A673 (cell line): Measurements from ENCODE around the gene PTCRA. TPM values are rescaled to one million over a fixed set of nuclear protein-coding genes. Genes with fewer than 3 reads are reported as not detected.

Experiments used
- BruUV-seq: library from RNA; stranded (reverse); fragments of 400-500 nt; replicated peaks from 2 replicates; lab custom pipeline; 2021; lab: Mats Ljungman, UMichigan
- CTCF ChIA-PET: fragments of 300-600 bp; sonication (Branson Sonifier 250); formaldehyde crosslinking; loops from one replicate; lab custom pipeline; 2022; ENCODE audit warnings: antibody characterized with exemption; lab: Charles Lee
- POLR2A ChIA-PET: fragments of 300-600 bp; sonication (Branson Sonifier 250); formaldehyde crosslinking; loops from one replicate; lab custom pipeline; 2022; ENCODE audit warnings: antibody characterized with exemption; ENCODE audit not compliant: low non-redundant PET; lab: Charles Lee
- DNase-seq: peaks from one replicate; pipeline ENCODE4 v3.0.0-alpha.2; 2015; ENCODE audit warnings: low spot score
- H3K27ac ChIP-seq: fragments of 200-600 bp; sonication (generic); 2 replicates; pipeline ENCODE4 v1.5.1; 2016; ENCODE audit warnings: mixed run types, low read depth, mild to moderate bottlenecking, mixed read lengths, antibody characterized with exemption, low read length; ENCODE audit not compliant: poor library complexity, severe bottlenecking
- H3K27me3 ChIP-seq: fragments of 200-600 bp; sonication (generic); replicated peaks from 2 replicates; pipeline ENCODE4 v1.6.1; 2017; ENCODE audit warnings: mixed run types, low read depth, mild to moderate bottlenecking, mixed read lengths, antibody characterized with exemption, low read length; ENCODE audit not compliant: insufficient read depth, poor library complexity
- H3K36me3 ChIP-seq: fragments of 200-600 bp; sonication (generic); 2 replicates; pipeline ENCODE4 v1.6.1; 2016; ENCODE audit warnings: mixed run types, mild to moderate bottlenecking, mixed read lengths, antibody characterized with exemption, low read length; ENCODE audit not compliant: insufficient read depth, poor library complexity, severe bottlenecking
- H3K4me1 ChIP-seq: fragments of 200-600 bp; sonication (generic); 2 replicates; pipeline ENCODE4 v1.6.1; 2017; ENCODE audit warnings: mixed run types, mild to moderate bottlenecking, mixed read lengths, antibody characterized with exemption, low read length; ENCODE audit not compliant: insufficient read depth, poor library complexity, severe bottlenecking
- H3K4me3 ChIP-seq: fragments of 200-600 bp; sonication (generic); 2 replicates; pipeline ENCODE4 v1.5.1; 2016; ENCODE audit warnings: low read depth, mixed run types, mild to moderate bottlenecking, mixed read lengths, low read length; ENCODE audit not compliant: poor library complexity, severe bottlenecking
- H3K9me3 ChIP-seq: fragments of 200-600 bp; sonication (generic); 2 replicates; pipeline ENCODE4 v1.6.1; 2016; ENCODE audit warnings: mixed run types, low read depth, mild to moderate bottlenecking, mixed read lengths, antibody characterized with exemption, low read length; ENCODE audit not compliant: poor library complexity, severe bottlenecking
- CTCF ChIP-seq: fragments of 300-800, 200-600 bp; sonication (generic); conservative IDR thresholded peaks from 2 replicates; pipeline ENCODE4 v1.5.1; 2017; ENCODE audit warnings: low read depth, mild to moderate bottlenecking, antibody characterized with exemption, low read length, moderate library complexity, mixed read lengths
- EZH2 ChIP-seq: fragments of 200-600 bp; sonication (generic); IDR thresholded peaks from 2 replicates; pipeline ENCODE4 v1.6.1; 2017; ENCODE audit warnings: borderline replicate concordance, low read depth, mild to moderate bottlenecking, mixed read lengths, antibody characterized with exemption, low read length; ENCODE audit not compliant: poor library complexity, severe bottlenecking
- intact Hi-C: fragments of 100-400 bp; cut with micrococcal nuclease; formaldehyde crosslinking; loops from one replicate; pipeline ENCODE4 v1.10.0; 2022; ENCODE audit not compliant: unreplicated experiment
- total RNA-seq: library from RNA; stranded (reverse); gene quantifications from 2 replicates; pipeline ENCODE4 v1.2.3, GENCODE V29; 2021

Gene PTCRA
- total RNA-seq, 1 experiment from 2014 or later, result not detected

GRCh38 chr6:42873313-42873712 is 42.5 kb upstream of the PTCRA start:
- H3K9me3 ChIP-seq, result no peaks in the 10 kb centered on the region
- no peaks in the 10 kb centered on the region for H3K27me3 ChIP-seq
- no peak overlapping the region for H3K4me3 ChIP-seq
- POLR2A ChIA-PET, result no interaction called here
- no TSS peak for BruUV-seq
- H3K36me3 ChIP-seq, result no peaks in the 10 kb centered on the region
- intact Hi-C loops, result loop anchor here (10.0 kb wide), 1 partner anchor 299 kb away; no protein-coding TSS in a partner anchor
- no peaks in the 10 kb centered on the region for H3K4me1 ChIP-seq
- CTCF ChIA-PET, result no interaction called here
- no peak for DNase-seq
- no peak for TF ChIP-seq EZH2
- no peak for TF ChIP-seq CTCF
- H3K27ac ChIP-seq, result no peak overlapping the region

- no peak for TF ChIP-seq EZH2
- TF ChIP-seq CTCF, result no peak
- intact Hi-C loops, result loop anchor here (1.0 to 10.0 kb wide), 6 partner anchors 90 to 661 kb away; partner anchors contain the start of genes MRPS10 and TBCC
- ChIA-PET CTCF (interaction anchor here (1.0 to 1.9 kb wide), 2 partner anchors 97 to 216 kb away, joined by 3 to 9 read pairs; no protein-coding TSS in a partner anchor), POLR2A (interaction anchor here (0.7 kb wide), 1 partner anchor 297 kb away, joined by 3 read pairs; no protein-coding TSS in a partner anchor)
- Histone ChIP-seq H3K27me3 (no peaks in the 10 kb centered on the region), H3K27ac (no peak overlapping the region), H3K9me3 (no peaks in the 10 kb centered on the region), H3K4me3 (no peak overlapping the region), H3K4me1 (peaks cover 3% of the 10 kb centered on the region), H3K36me3 (peaks cover 7% of the 10 kb centered on the region)
- BruUV-seq, result no TSS peak
- no peak for DNase-seq
Measured at GRCh38 chr6:42877695-42878094, 38.2 kb upstream of the PTCRA start.

GRCh38 chr6:42879372-42880239 is 36.2 kb upstream of the PTCRA start, which contains the start of gene RPL7L1:
TSS of gene RPL7L1 (plus strand) at chr6:42879616. CDS start at chr6:42879911, 295 bp downstream.
- POLR2A ChIA-PET, result interaction anchor here (0.6 kb wide), 1 partner anchor 160 kb away, joined by 3 read pairs; no protein-coding TSS in a partner anchor
- TSS peak; percentile 81 for BruUV-seq
- Histone ChIP-seq H3K4me3 (peak within 1 kb of the TSS; percentile 70), H3K36me3 (peaks cover 26% of the 10 kb centered on the region), H3K27me3 (no peaks in the 10 kb centered on the region), H3K9me3 (no peaks in the 10 kb centered on the region), H3K27ac (peak within 1 kb of the TSS; percentile 94), H3K4me1 (peaks cover 3% of the 10 kb centered on the region)
- CTCF ChIA-PET, result interaction anchor here (0.5 kb wide), 1 partner anchor 12 kb away, joined by 4 read pairs; no protein-coding TSS in a partner anchor
- intact Hi-C loops, result loop anchor here (2.0 to 10.0 kb wide), 4 partner anchors 92 to 663 kb away; partner anchors contain the start of gene MRPS10
- no peak for TF ChIP-seq CTCF
- no peak for TF ChIP-seq EZH2
- peak; percentile 94 for DNase-seq
